ENCODE measurements around the gene RAPSN. TPM values are rescaled to one million over a fixed set of nuclear protein-coding genes. Genes with fewer than 3 reads are reported as not detected.
A peak's percentile ranks its signal among the peaks of the same experiment; 100 is the strongest.

RAPSN gene
- polyA plus RNA-seq, 3 donors = 1.2 TPM; not detected in 2

DNA sequence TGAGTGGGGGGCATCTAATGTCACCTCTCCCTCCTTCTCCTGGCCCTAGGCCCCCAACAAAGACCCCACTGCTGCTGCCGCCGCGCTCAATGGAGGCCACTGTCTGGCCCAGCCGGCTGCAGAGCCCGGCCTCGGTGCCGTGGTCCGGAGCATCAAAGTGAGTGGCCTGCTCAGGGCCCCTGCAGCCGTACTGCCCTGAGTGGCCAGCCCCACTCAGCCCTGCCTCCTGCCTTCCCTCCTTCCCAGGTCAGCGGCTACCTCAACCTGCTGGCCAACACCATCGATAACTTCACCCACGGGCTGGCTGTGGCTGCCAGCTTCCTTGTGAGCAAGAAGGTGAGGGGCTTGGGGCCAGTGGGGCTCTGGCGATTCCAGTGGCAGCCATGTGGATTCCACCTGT lies 35.6 kb downstream of the RAPSN start:
- WGBS (ENCODE audit: insufficient coverage) = 100% methylated on average over 7 of the region's 13 CpGs
- H3K27ac Mint-ChIP-seq = peak overlapping the region in 1 of 7 donors; percentile 76
- no peaks in the 10 kb centered on the region for H3K9me3 ChIP-seq (replicated peaks in 1 of 2; ENCODE audit: control insufficient read depth in 1 of 2, insufficient read depth in 1 of 2, low read length in 2 of 2)
- peaks cover 16% of the 10 kb centered on the region for H3K79me2 ChIP-seq (ENCODE audit: insufficient read depth, low read length)
- H3K36me3 ChIP-seq (replicated peaks in 1 of 2; ENCODE audit: control insufficient read depth in 1 of 2, insufficient read depth in 2 of 2, low read length in 2 of 2) = peaks cover 24 to 38% of the 10 kb centered on the region in 2 donors
- H3K36me3 Mint-ChIP-seq = peaks cover 27 to 39% of the 10 kb centered on the region in 2 donors
- H3K9ac ChIP-seq (ENCODE audit: insufficient read depth, low read length, poor library complexity, severe bottlenecking) = no peak overlapping the region
- peaks cover 0 to 2% (median 0%) of the 10 kb centered on the region in 3 donors for H3K27me3 Mint-ChIP-seq (ENCODE audit: low read depth in 3 of 3)
- peaks cover 8 to 19% of the 10 kb centered on the region in 2 donors for H3K4me1 ChIP-seq (ENCODE audit: control insufficient read depth in 1 of 2, insufficient read depth in 2 of 2, low read length in 2 of 2)
- H3K4me1 Mint-ChIP-seq = peaks cover 16% of the 10 kb centered on the region
- peaks cover 8% of the 10 kb centered on the region for H4K20me1 ChIP-seq (ENCODE audit: insufficient read depth, low read length)
- DNase-seq = no peak
- no peak overlapping the region for H3K27ac ChIP-seq (ENCODE audit: low read depth in 1 of 2, low read length in 2 of 2)
- no peak for TF ChIP-seq CTCF (IDR thresholded peaks at IDR 0.05)
- peaks cover 0 to 5% (median 0%) of the 10 kb centered on the region in 7 donors for H3K9me3 Mint-ChIP-seq
- H3K4me3 ChIP-seq (replicated peaks in 1 of 3; ENCODE audit: low read depth in 2 of 3, low read length in 3 of 3) = no peak overlapping the region
- no peak overlapping the region for H2AFZ ChIP-seq (ENCODE audit: insufficient read depth, low read depth, low read length, poor library complexity, severe bottlenecking)
- H3K4me2 ChIP-seq (replicated peaks; ENCODE audit: extremely low read depth, low read length, poor library complexity, severe bottlenecking) = no peak overlapping the region
- H3K27me3 ChIP-seq (ENCODE audit: control insufficient read depth in 2 of 2, insufficient read depth in 2 of 2, low read length in 2 of 2) = no peaks in the 10 kb centered on the region
- H3K4me3 Mint-ChIP-seq = no peak overlapping the region
- intact Hi-C loops (cut with micrococcal nuclease) = loop anchor here in 1 of 2 donors (5.0 kb wide), 1 partner anchor 81 kb away; no protein-coding TSS in a partner anchor

DNA sequence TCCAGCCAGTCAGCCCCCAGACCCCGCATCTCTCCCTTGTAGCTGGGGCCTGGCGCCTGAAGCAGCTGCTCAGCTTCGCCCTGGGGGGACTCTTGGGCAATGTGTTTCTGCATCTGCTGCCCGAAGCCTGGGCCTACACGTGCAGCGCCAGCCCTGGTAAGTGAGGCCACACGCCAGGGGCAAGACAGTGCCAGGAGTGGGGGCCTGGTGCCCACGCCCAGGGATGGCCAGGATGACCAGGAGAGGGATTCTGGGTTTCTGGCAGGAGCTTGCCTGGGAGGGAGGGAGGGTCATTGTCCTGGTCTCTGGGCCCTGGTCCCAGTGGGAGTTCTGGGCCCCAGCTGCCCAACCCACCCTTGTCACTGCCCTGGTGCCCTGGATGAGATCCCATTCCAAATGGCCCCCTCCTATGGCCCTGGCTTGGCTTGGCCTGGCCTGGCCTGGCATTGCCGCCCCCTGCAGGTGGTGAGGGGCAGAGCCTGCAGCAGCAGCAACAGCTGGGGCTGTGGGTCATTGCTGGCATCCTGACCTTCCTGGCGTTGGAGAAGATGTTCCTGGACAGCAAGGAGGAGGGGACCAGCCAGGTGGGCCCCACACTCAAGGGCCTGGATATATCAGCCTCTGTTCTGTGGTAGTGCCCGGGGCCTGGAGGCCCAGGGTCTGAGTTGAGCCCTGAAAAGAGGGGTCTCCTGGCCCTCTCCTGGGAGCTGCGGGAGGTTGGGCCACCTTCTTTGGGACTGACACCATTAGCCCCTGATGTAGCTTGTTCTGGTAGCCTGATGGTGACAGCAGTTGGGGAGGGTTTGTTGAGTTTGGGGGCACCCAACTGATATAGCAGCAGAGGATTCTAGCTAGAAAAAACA lies 36.8 kb downstream of the RAPSN start:
- DNase-seq = peak; percentile 57 to 71 (median 64)
- peak; percentile 95 for TF ChIP-seq CTCF (IDR thresholded peaks at IDR 0.05)
- Mint-ChIP-seq H3K27ac (no peak overlapping the region), H3K4me3 (no peak overlapping the region), H3K4me1 (peaks cover 16% of the 10 kb centered on the region), H3K9me3 (peaks cover 0 to 3% (median 0%) of the 10 kb centered on the region in 7 donors), H3K27me3 (ENCODE audit: low read depth in 3 of 3) (no peaks in the 10 kb centered on the region), H3K36me3 (peaks cover 19 to 30% of the 10 kb centered on the region in 2 donors)
- no peak overlapping the region for H2AFZ ChIP-seq (ENCODE audit: insufficient read depth, low read depth, low read length, poor library complexity, severe bottlenecking)
- intact Hi-C loops (cut with micrococcal nuclease) = loop anchor here in 1 of 2 donors (5.0 kb wide), 1 partner anchor 80 kb away; no protein-coding TSS in a partner anchor
- no peaks in the 10 kb centered on the region for H3K27me3 ChIP-seq (ENCODE audit: control insufficient read depth in 2 of 2, insufficient read depth in 2 of 2, low read length in 2 of 2)
- no peak overlapping the region for H3K4me2 ChIP-seq (replicated peaks; ENCODE audit: extremely low read depth, low read length, poor library complexity, severe bottlenecking)
- H3K79me2 ChIP-seq (ENCODE audit: insufficient read depth, low read length) = peaks cover 22% of the 10 kb centered on the region
- no peak overlapping the region for H3K27ac ChIP-seq (ENCODE audit: low read depth in 1 of 2, low read length in 2 of 2)
- peaks cover 16 to 28% of the 10 kb centered on the region in 2 donors for H3K36me3 ChIP-seq (replicated peaks in 1 of 2; ENCODE audit: control insufficient read depth in 1 of 2, insufficient read depth in 2 of 2, low read length in 2 of 2)
- peaks cover 16 to 26% of the 10 kb centered on the region in 2 donors for H3K4me1 ChIP-seq (ENCODE audit: control insufficient read depth in 1 of 2, insufficient read depth in 2 of 2, low read length in 2 of 2)
- no peaks in the 10 kb centered on the region for H3K9me3 ChIP-seq (replicated peaks in 1 of 2; ENCODE audit: control insufficient read depth in 1 of 2, insufficient read depth in 1 of 2, low read length in 2 of 2)
- no peak overlapping the region for H3K4me3 ChIP-seq (replicated peaks in 1 of 3; ENCODE audit: low read depth in 2 of 3, low read length in 3 of 3)
- H4K20me1 ChIP-seq (ENCODE audit: insufficient read depth, low read length) = peaks cover 8% of the 10 kb centered on the region
- no peak overlapping the region for H3K9ac ChIP-seq (ENCODE audit: insufficient read depth, low read length, poor library complexity, severe bottlenecking)
- 74% methylated on average over 10 of the region's 12 CpGs for WGBS (ENCODE audit: insufficient coverage)
